Duodenal mucosa (tissue), 2 donors: ENCODE results near the gene ZNF268.
A peak's percentile ranks its signal among the peaks of the same experiment; 100 is the strongest.

Source experiments
- H3K27ac ChIP-seq: one replicate; pipeline ENCODE4 v1.7.0; 2013; ENCODE audit warnings: low read depth, low read length
- H3K27me3 ChIP-seq, 2 donors: one replicate each; pipeline ENCODE4 v1.7.0; 2013; ENCODE audit warnings: low read length in 2 of 2, control low read depth in 1 of 2; ENCODE audit not compliant: insufficient read depth in 2 of 2, control insufficient read depth in 1 of 2
- H3K36me3 ChIP-seq, 2 donors: one replicate each; pipeline ENCODE4 v1.7.0; 2013; ENCODE audit warnings: low read length in 2 of 2, control low read depth in 1 of 2; ENCODE audit not compliant: insufficient read depth in 2 of 2, control insufficient read depth in 1 of 2
- H3K4me1 ChIP-seq, 2 donors: one replicate each; pipeline ENCODE4 v1.7.0; 2013; ENCODE audit warnings: low read length in 2 of 2, control low read depth in 1 of 2; ENCODE audit not compliant: insufficient read depth in 2 of 2, control insufficient read depth in 1 of 2
- H3K4me3 ChIP-seq, 2 donors: one replicate each; pipeline ENCODE4 v1.7.0; 2013; ENCODE audit warnings: low read length in 2 of 2, low read depth in 1 of 2
- H3K9ac ChIP-seq, 2 donors: one replicate each; pipeline ENCODE4 v1.7.0; 2013; ENCODE audit warnings: low read length in 2 of 2, low read depth in 1 of 2
- H3K9me3 ChIP-seq, 2 donors: one replicate each; pipeline ENCODE4 v1.7.0; 2013; ENCODE audit warnings: low read length in 2 of 2, control low read depth in 1 of 2; ENCODE audit not compliant: control insufficient read depth in 1 of 2

The ZNF268 gene

DNA sequence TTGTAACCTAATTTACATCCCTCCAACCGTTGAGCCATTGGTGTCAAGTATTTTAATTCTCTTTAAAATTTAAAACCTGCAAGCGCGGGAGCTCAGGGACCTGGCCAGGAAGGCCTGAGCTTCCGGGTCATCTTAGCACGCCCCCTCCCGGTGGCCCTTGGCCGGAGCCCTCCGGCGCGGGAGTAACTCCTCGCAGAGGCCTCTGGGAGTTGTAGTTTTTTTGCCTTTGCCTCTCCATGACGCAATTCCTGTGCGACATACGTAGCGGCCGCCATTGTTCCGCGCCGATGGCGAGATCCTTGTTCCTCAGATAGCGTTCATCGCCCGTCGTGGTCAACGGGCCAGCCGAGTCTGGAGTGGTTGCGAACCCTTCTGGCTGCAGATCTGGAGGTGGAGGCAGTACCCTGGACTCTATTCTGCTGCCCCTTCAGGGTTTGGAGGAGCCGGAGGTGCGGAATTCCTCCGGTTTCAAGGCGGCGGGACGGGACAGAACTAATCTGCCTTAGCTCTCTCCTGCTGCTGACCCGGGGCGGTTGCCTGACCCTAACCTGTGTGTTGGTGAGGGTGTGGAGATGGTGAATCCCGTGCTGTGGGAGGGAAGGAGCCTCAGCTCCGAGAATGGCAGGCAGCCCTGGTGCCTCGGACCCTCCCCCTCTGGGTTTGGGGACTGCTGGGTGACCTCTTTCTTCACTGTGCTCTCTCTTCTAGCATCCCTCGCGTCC is at the start of gene ZNF268:
ZNF268 (plus strand) TSS at position 258 of the 722 bp plus-strand sequence. CDS start 503 bp downstream, outside the sequence.
- Histone ChIP-seq H3K4me1 (peaks cover 4% of the 10 kb centered on the region in 2 donors), H3K27ac (no peak within 1 kb of the TSS), H3K9ac (peak within 1 kb of the TSS; percentile 43 to 67), H3K4me3 (peak within 1 kb of the TSS; percentile 87 to 91), H3K36me3 (peaks cover 23 to 30% of the 10 kb centered on the region in 2 donors), H3K9me3 (peaks cover 32 to 60% of the 10 kb centered on the region in 2 donors), H3K27me3 (no peaks in the 10 kb centered on the region)

DNA sequence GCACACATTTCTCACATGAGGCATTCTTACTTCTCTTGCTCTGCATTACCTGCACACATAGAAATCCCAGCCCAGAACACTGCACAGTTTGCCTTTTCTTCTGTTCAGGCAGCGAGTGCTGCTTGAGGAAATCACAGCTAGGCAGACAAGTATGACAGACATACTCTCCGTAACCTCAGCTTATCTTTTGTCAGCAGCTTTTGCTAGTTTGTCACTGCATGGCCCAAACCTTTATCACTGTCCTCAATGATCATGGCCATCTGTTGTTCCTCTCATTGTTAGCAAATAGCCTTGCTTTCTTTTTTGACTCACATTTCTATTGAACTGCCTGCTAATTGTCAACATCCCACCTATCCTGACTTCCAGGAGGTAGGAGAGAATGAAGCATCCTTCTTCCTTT is 45.5 kb upstream of the ZNF268 start:
- peaks cover 51% of the 10 kb centered on the region in 2 donors for H3K36me3 ChIP-seq
- peak overlapping the region in 1 of 2 donors; percentile 6 for H3K4me3 ChIP-seq
- H3K27me3 ChIP-seq, result no peaks in the 10 kb centered on the region
- peaks cover 68 to 70% of the 10 kb centered on the region in 2 donors for H3K9me3 ChIP-seq
- no peaks in the 10 kb centered on the region for H3K4me1 ChIP-seq
- no peak overlapping the region for H3K9ac ChIP-seq
- no peak overlapping the region for H3K27ac ChIP-seq

DNA sequence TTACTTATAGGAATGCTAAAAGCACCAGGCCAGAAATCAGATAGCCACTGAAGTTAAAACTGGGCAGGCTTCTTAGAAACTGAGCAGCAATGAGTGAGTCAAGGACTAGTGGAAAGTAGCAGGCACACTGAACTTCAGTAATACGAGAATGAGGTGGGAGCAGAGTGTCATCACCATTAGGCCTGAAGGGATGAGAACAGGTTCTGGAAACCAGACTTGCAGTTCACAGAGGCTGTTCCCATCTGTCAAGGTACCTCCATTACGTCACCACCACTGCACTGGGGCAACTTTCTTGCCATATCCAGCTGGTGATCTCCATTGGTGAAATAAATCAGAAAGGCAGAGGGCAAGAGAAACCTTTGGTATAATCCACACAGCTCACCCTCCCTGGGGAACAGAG is 35.3 kb upstream of the ZNF268 start:
- Histone ChIP-seq H3K4me3 (no peak overlapping the region), H3K27ac (no peak overlapping the region), H3K9me3 (peaks cover 74 to 76% of the 10 kb centered on the region in 2 donors), H3K4me1 (no peaks in the 10 kb centered on the region), H3K27me3 (no peaks in the 10 kb centered on the region), H3K36me3 (peaks cover 23 to 44% of the 10 kb centered on the region in 2 donors), H3K9ac (no peak overlapping the region)

DNA sequence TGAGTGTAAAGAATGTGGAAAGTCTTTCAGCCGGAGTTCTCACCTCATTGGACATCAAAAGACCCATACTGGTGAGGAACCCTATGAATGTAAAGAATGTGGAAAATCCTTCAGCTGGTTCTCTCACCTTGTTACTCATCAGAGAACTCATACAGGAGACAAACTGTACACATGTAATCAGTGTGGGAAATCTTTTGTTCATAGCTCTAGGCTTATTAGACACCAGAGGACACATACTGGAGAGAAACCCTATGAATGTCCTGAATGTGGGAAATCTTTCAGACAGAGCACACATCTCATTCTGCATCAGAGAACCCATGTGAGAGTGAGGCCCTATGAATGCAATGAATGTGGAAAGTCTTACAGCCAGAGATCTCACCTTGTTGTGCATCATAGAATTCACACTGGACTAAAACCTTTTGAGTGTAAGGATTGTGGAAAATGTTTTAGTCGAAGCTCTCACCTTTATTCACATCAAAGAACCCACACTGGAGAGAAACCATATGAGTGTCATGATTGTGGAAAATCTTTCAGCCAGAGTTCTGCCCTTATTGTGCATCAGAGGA is 25.1 kb upstream of the ZNF268 start:
- no peaks in the 10 kb centered on the region for H3K4me1 ChIP-seq
- peaks cover 49 to 55% of the 10 kb centered on the region in 2 donors for H3K36me3 ChIP-seq
- no peak overlapping the region for H3K27ac ChIP-seq
- no peaks in the 10 kb centered on the region for H3K27me3 ChIP-seq
- peak overlapping the region in 1 of 2 donors; percentile 18 for H3K4me3 ChIP-seq
- peaks cover 77 to 79% of the 10 kb centered on the region in 2 donors for H3K9me3 ChIP-seq
- H3K9ac ChIP-seq, result no peak overlapping the region

DNA sequence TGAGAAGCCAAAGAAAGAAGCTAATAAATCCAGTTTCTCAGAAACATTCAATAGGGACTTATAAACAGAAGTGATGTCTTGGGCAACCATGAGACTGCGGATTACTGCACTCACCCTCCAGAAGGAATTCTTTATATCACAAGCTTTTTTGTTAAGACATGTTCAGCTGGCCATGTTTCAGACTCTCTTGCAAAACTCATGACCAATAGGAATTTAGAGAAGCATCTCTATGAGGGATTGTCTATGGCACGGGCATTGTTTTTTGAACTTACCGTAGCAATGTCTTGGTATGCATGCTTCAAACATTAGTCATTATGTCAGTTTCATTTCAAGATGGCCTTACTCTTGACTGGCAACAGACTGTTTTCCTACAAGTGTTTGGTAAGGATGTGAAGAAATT is 15.5 kb upstream of the ZNF268 start:
- Histone ChIP-seq H3K27ac (no peak overlapping the region), H3K4me3 (no peak overlapping the region), H3K36me3 (no peaks in the 10 kb centered on the region), H3K27me3 (no peaks in the 10 kb centered on the region), H3K9me3 (peaks cover 42% of the 10 kb centered on the region in 2 donors), H3K9ac (no peak overlapping the region), H3K4me1 (no peaks in the 10 kb centered on the region)

DNA sequence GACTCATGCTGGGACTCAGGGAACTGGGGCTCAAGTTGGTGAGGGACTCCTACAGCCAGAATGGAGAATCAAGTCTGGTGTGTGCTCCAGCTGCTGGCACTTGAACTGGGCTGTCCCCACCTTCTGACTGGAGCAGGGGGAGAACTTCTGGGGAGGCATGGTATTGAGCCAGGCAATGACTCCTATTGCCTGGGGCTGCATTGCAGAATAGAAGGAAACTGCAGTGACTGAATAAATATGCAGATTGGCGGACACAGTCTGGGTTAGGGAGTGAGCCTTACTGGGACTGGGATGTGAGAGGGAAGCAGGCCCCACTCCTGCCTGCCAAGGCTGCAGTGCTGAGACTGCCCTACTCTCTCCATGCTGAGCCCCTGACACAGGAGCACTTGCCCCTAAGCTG is 8.8 kb upstream of the ZNF268 start:
- H3K9me3 ChIP-seq, result peaks cover 41 to 48% of the 10 kb centered on the region in 2 donors
- H3K9ac ChIP-seq, result no peak overlapping the region
- H3K27ac ChIP-seq, result no peak overlapping the region
- no peaks in the 10 kb centered on the region for H3K4me1 ChIP-seq
- no peaks in the 10 kb centered on the region for H3K27me3 ChIP-seq
- no peak overlapping the region for H3K4me3 ChIP-seq
- H3K36me3 ChIP-seq, result no peaks in the 10 kb centered on the region

DNA sequence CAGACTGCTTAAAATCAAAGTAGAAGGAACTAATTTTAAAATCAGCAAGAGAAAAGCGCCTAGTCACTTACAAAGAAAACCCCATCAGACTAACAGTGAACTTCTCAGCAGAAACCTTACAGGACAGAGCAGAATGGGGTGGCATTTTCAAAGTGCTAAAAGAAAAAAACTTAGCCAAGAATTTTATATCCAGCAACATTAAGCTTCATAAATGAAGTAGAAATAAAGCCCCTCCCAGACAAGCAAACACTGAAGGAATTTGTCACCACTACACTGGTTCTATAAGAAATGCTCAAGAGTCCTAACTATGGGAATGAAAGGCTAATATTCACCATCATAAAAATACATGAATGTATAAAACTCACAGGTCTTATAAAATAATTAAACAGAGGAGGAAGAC is 6.4 kb upstream of the ZNF268 start:
- Histone ChIP-seq H3K9ac (no peak overlapping the region), H3K9me3 (peaks cover 33 to 46% of the 10 kb centered on the region in 2 donors), H3K27ac (no peak overlapping the region), H3K27me3 (no peaks in the 10 kb centered on the region), H3K4me1 (no peaks in the 10 kb centered on the region), H3K4me3 (no peak overlapping the region), H3K36me3 (no peaks in the 10 kb centered on the region)

DNA sequence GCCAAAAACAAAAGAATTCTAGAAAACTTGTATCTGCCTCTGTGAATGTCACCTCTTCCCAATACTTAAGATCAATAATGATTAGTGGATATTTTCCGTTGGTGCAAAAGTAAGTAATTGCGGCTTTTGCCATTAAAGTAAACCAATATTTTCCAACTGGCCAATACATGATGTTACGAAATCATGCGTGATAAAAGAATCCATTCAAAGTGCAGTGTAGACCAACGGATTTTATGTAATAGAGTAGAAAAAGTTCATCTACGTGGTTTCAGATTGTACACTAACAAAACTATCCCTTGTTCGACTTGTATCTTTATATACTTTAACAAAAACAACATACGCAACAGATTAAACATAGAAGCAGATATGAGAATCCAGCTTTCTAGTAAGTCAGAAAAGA is 626 bp upstream of the ZNF268 start:
- no peak overlapping the region for H3K4me3 ChIP-seq
- no peak overlapping the region for H3K9ac ChIP-seq
- peaks cover 30 to 53% of the 10 kb centered on the region in 2 donors for H3K9me3 ChIP-seq
- H3K27me3 ChIP-seq, result no peaks in the 10 kb centered on the region
- peaks cover 16 to 23% of the 10 kb centered on the region in 2 donors for H3K36me3 ChIP-seq
- no peak overlapping the region for H3K27ac ChIP-seq
- peaks cover 4% of the 10 kb centered on the region in 2 donors for H3K4me1 ChIP-seq

DNA sequence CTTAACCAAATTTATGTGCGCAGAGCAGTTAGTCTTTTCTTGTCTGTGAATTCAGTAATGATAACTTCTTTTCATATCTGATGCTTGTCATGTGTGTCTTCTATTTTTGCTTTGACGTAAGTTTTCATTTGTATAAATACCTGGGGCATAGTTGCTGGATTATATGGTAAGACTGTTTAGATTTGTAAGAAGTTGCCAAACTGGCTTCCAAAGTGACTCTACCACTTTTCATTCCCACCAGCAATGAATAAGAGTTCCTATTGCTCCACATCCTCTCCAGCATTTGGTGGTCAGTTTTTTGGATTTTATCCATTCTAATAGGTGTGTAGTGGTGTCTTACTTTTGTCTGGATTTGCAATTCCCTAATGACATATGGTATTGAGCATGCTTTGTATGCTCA is 8.9 kb downstream of the ZNF268 start:
- Histone ChIP-seq H3K4me3 (peak overlapping the region; percentile 11 to 14), H3K9ac (no peak overlapping the region), H3K27me3 (no peaks in the 10 kb centered on the region), H3K36me3 (peaks cover 86 to 98% of the 10 kb centered on the region in 2 donors), H3K9me3 (peaks cover 83 to 94% of the 10 kb centered on the region in 2 donors), H3K4me1 (no peaks in the 10 kb centered on the region), H3K27ac (no peak overlapping the region)

DNA sequence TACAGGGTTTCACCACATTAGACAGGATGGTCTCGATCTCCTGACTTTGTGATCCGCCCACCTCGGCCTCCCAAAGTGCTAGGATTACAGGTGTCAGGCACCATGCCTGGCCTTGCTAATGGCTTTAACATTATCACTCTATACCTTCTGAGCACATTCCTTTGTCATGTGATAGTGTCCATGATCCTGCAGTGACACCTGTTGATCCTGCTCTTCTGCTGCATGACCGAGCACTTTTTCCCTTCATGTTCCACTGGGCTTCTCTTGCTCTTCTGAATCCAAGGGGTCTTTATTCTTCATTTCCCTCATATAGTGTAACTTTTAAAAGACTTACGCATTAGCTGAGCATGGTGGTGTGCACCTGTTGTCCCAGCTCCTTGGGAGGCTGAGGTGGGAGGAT is 11.6 kb downstream of the ZNF268 start:
- Histone ChIP-seq H3K9me3 (peaks cover 67 to 82% of the 10 kb centered on the region in 2 donors), H3K36me3 (peaks cover 77 to 86% of the 10 kb centered on the region in 2 donors), H3K27ac (no peak overlapping the region), H3K4me3 (peak overlapping the region; percentile 0 to 29), H3K27me3 (no peaks in the 10 kb centered on the region), H3K9ac (no peak overlapping the region), H3K4me1 (no peaks in the 10 kb centered on the region)
